ENCODE data around the gene FALEC.
A peak's percentile ranks its signal among the peaks of the same experiment; 100 is the strongest.

The FALEC gene

GRCh38 chr1:150507912-150508864 is 7.4 kb upstream of the FALEC start, which contains the start of gene ECM1:
TSS of gene ECM1 (plus strand) at chr1:150508109. CDS start at chr1:150508210, 101 bp downstream.
- Histone ChIP-seq H3K27ac (peak within 1 kb of the TSS; percentile 58 to 84 (median 76)), H3K4me1 (peaks cover 59 to 72% (median 67%) of the 10 kb centered on the region in 10 experiments), H3K4me3 (peak within 1 kb of the TSS; percentile 41 to 72 (median 58)), H3K9ac (peak within 1 kb of the TSS; percentile 66 to 80 (median 76)), H3K4me2 (peak within 1 kb of the TSS; percentile 88 to 100 (median 97)), H4K20me1 (peaks cover 0 to 28% (median 0%) of the 10 kb centered on the region in 11 experiments; a peak in 2 of 22 replicates), H3K36me3 (peaks cover 43 to 75% (median 59%) of the 10 kb centered on the region in 11 experiments), H3K9me3 (replicated peaks in 1 of 11) (no peaks in the 10 kb centered on the region), H3K27me3 (no peaks in the 10 kb centered on the region)
- TF ChIP-seq Cebpa-rat (IDR thresholded peaks at IDR 0.05): no peak

- H3K4me3 ChIP-seq: peak overlapping the region; percentile 41 to 72 (median 58); a peak in 19 of 20 replicates
These were observed 6.6 kb upstream of the FALEC start for GRCh38 chr1:150508982-150509381.

GRCh38 chr1:150511551-150511950 is 4.0 kb upstream of the FALEC start:
- Histone ChIP-seq H3K9ac (peak overlapping the region in 7 of 11 experiments; percentile 18 to 66 (median 52); a peak in 9 of 22 replicates), H3K36me3 (peaks cover 16 to 48% (median 29%) of the 10 kb centered on the region in 11 experiments), H3K27me3 (no peaks in the 10 kb centered on the region), H3K4me3 (0 out of 20 replicates have a peak overlapping the region, but pooled peaks of 1 of the 10 experiments have one; percentile 9), H4K20me1 (peaks cover 0 to 33% (median 0%) of the 10 kb centered on the region in 11 experiments; a peak in 2 of 22 replicates), H3K9me3 (replicated peaks in 1 of 11) (no peaks in the 10 kb centered on the region), H3K4me2 (peak overlapping the region; percentile 88 to 100 (median 97)), H3K27ac (peak overlapping the region in 6 of 11 experiments; percentile 24 to 84 (median 54); a peak in 9 of 22 replicates), H3K4me1 (peaks cover 87 to 95% (median 92%) of the 10 kb centered on the region in 10 experiments)
- no peak for TF ChIP-seq Cebpa-rat (IDR thresholded peaks at IDR 0.05)

More at GRCh38 chr1:150508982-150509381, 6.6 kb upstream of the FALEC start:
- TF ChIP-seq Cebpa-rat (IDR thresholded peaks at IDR 0.05): no peak
- Histone ChIP-seq H3K4me1 (peaks cover 67 to 80% (median 75%) of the 10 kb centered on the region in 10 experiments), H4K20me1 (peaks cover 0 to 30% (median 0%) of the 10 kb centered on the region in 11 experiments; a peak in 2 of 22 replicates), H3K27me3 (no peaks in the 10 kb centered on the region), H3K9me3 (replicated peaks in 1 of 11) (no peaks in the 10 kb centered on the region), H3K9ac (peak overlapping the region; percentile 66 to 80 (median 76)), H3K4me2 (peak overlapping the region; percentile 88 to 100 (median 97)), H3K27ac (peak overlapping the region; percentile 58 to 84 (median 76); a peak in 21 of 22 replicates), H3K36me3 (peaks cover 42 to 73% (median 54%) of the 10 kb centered on the region in 11 experiments)

GRCh38 chr1:150511985-150512660 is 3.4 kb upstream of the FALEC start:
- H3K27ac ChIP-seq: no peak overlapping the region; a peak in 3 of 22 replicates
- H3K4me3 ChIP-seq: no peak overlapping the region
- no peaks in the 10 kb centered on the region for H3K9me3 ChIP-seq (replicated peaks in 1 of 11)
- H3K9ac ChIP-seq: no peak overlapping the region
- H4K20me1 ChIP-seq: peaks cover 0 to 33% (median 0%) of the 10 kb centered on the region in 11 experiments; a peak in 2 of 22 replicates
- peak overlapping the region; percentile 88 to 100 (median 97) for H3K4me2 ChIP-seq
- no peaks in the 10 kb centered on the region for H3K27me3 ChIP-seq
- no peak for TF ChIP-seq Cebpa-rat (IDR thresholded peaks at IDR 0.05)
- H3K4me1 ChIP-seq: peaks cover 86 to 96% (median 94%) of the 10 kb centered on the region in 10 experiments
- peaks cover 10 to 42% (median 25%) of the 10 kb centered on the region in 11 experiments for H3K36me3 ChIP-seq

GRCh38 chr1:150512846-150513245 is 2.7 kb upstream of the FALEC start:
- peak overlapping the region; percentile 87 to 100 (median 97) for H3K4me2 ChIP-seq
- peaks cover 79 to 95% (median 93%) of the 10 kb centered on the region in 10 experiments for H3K4me1 ChIP-seq
- 0 out of 22 replicates have a peak overlapping the region, but pooled peaks of 1 of the 11 experiments have one; percentile 9 for H3K9ac ChIP-seq
- no peaks in the 10 kb centered on the region for H3K9me3 ChIP-seq (replicated peaks in 1 of 11)
- no peak overlapping the region for H3K4me3 ChIP-seq
- H3K36me3 ChIP-seq: peaks cover 10 to 37% (median 23%) of the 10 kb centered on the region in 11 experiments; a peak in 21 of 22 replicates
- H4K20me1 ChIP-seq: peaks cover 0 to 33% (median 0%) of the 10 kb centered on the region in 11 experiments; a peak in 2 of 22 replicates
- H3K27me3 ChIP-seq: no peaks in the 10 kb centered on the region
- no peak for TF ChIP-seq Cebpa-rat (IDR thresholded peaks at IDR 0.05)
- peak overlapping the region in 2 of 11 experiments; percentile 22 to 34; a peak in 4 of 22 replicates for H3K27ac ChIP-seq

GRCh38 chr1:150513351-150513791 is 2.2 kb upstream of the FALEC start:
- H3K36me3 ChIP-seq: peaks cover 10 to 37% (median 23%) of the 10 kb centered on the region in 11 experiments; a peak in 21 of 22 replicates
- no peak for TF ChIP-seq Cebpa-rat (IDR thresholded peaks at IDR 0.05)
- H3K27ac ChIP-seq: peak overlapping the region in 3 of 11 experiments; percentile 17 to 34 (median 22); a peak in 3 of 22 replicates
- H3K9ac ChIP-seq: peak overlapping the region in 3 of 11 experiments; percentile 1 to 21 (median 9); a peak in 2 of 22 replicates
- H3K4me3 ChIP-seq: no peak overlapping the region
- peaks cover 74 to 90% (median 88%) of the 10 kb centered on the region in 10 experiments for H3K4me1 ChIP-seq
- no peaks in the 10 kb centered on the region for H3K27me3 ChIP-seq
- peaks cover 0 to 33% (median 0%) of the 10 kb centered on the region in 11 experiments; a peak in 2 of 22 replicates for H4K20me1 ChIP-seq
- peak overlapping the region; percentile 87 to 100 (median 97); a peak in 21 of 22 replicates for H3K4me2 ChIP-seq
- H3K9me3 ChIP-seq (replicated peaks in 1 of 11): no peaks in the 10 kb centered on the region

- H3K36me3 ChIP-seq: peaks cover 10 to 37% (median 23%) of the 10 kb centered on the region in 11 experiments; a peak in 21 of 22 replicates
- peaks cover 65 to 81% (median 79%) of the 10 kb centered on the region in 10 experiments for H3K4me1 ChIP-seq
- no peaks in the 10 kb centered on the region for H3K9me3 ChIP-seq (replicated peaks in 1 of 11)
- H3K27ac ChIP-seq: peak overlapping the region in 4 of 11 experiments; percentile 6 to 75 (median 56); a peak in 3 of 22 replicates
- H4K20me1 ChIP-seq: peaks cover 0 to 33% (median 0%) of the 10 kb centered on the region in 11 experiments; a peak in 2 of 22 replicates
- peak overlapping the region in 1 of 11 experiments; percentile 78; a peak in 2 of 22 replicates for H3K9ac ChIP-seq
- peak overlapping the region in 1 of 10 experiments; percentile 69; a peak in 1 of 20 replicates for H3K4me3 ChIP-seq
- H3K4me2 ChIP-seq: peak overlapping the region; percentile 87 to 100 (median 95)
- no peaks in the 10 kb centered on the region for H3K27me3 ChIP-seq
- TF ChIP-seq Cebpa-rat (IDR thresholded peaks at IDR 0.05): no peak
These were observed 1.3 kb upstream of the FALEC start for GRCh38 chr1:150514260-150514659.
